ENCODE measurements around the gene MTCH1. TPM values are rescaled to one million over a fixed set of nuclear protein-coding genes. Genes with fewer than 3 reads are reported as not detected.

Gene MTCH1
- total RNA-seq, 2 donors from 2014 or later, result 129 to 139 TPM

- ATAC-seq (no peak), DNase-seq (ENCODE audit: low spot score in 2 of 2) (no peak)
- no peaks in the 10 kb centered on the region for H3K9me3 Mint-ChIP-seq
- H3K36me3 Mint-ChIP-seq, result peaks cover 0 to 6% of the 10 kb centered on the region in 2 donors
- peak overlapping the region in 1 of 2 donors; percentile 10 for H3K27ac Mint-ChIP-seq
Observed at GRCh38 chr6:36930483-36930882, 55.5 kb downstream of the MTCH1 start.

GRCh38 chr6:36929607-36930006, 56.4 kb downstream of the MTCH1 start:
- ATAC-seq, result no peak
- Mint-ChIP-seq H3K27ac (peak overlapping the region in 1 of 2 donors; percentile 30), H3K36me3 (peaks cover 0 to 6% of the 10 kb centered on the region in 2 donors), H3K9me3 (no peaks in the 10 kb centered on the region)
- no peak for DNase-seq (ENCODE audit: low spot score in 2 of 2)

- no peak for ATAC-seq
- peak overlapping the region in 1 of 2 donors; percentile 31 for H3K27ac Mint-ChIP-seq
- peaks cover 0 to 6% of the 10 kb centered on the region in 2 donors for H3K36me3 Mint-ChIP-seq
- DNase-seq (ENCODE audit: low spot score in 2 of 2), result no peak
- H3K9me3 Mint-ChIP-seq, result no peaks in the 10 kb centered on the region
Observed at GRCh38 chr6:36929152-36929551, 56.8 kb downstream of the MTCH1 start.

- DNase-seq (ENCODE audit: low spot score in 2 of 2), result no peak
- no peak for ATAC-seq
Observed at GRCh38 chr6:36928547-36928918, 57.5 kb downstream of the MTCH1 start.

GRCh38 chr6:36927691-36928546, 58.1 kb downstream of the MTCH1 start:
- DNase-seq (ENCODE audit: low spot score in 2 of 2), result no peak
- Mint-ChIP-seq H3K27ac (peak overlapping the region in 1 of 2 donors; percentile 31), H3K36me3 (peaks cover 0 to 6% of the 10 kb centered on the region in 2 donors), H3K9me3 (no peaks in the 10 kb centered on the region)
- ATAC-seq, result no peak

More at GRCh38 chr6:36928547-36928918, 57.5 kb downstream of the MTCH1 start:
- Mint-ChIP-seq H3K36me3 (peaks cover 0 to 6% of the 10 kb centered on the region in 2 donors), H3K9me3 (no peaks in the 10 kb centered on the region), H3K27ac (peak overlapping the region in 1 of 2 donors; percentile 31)

GRCh38 chr6:36926708-36927513, 59.1 kb downstream of the MTCH1 start:
- Mint-ChIP-seq H3K27ac (peak overlapping the region in 1 of 2 donors; percentile 53), H3K9me3 (no peaks in the 10 kb centered on the region), H3K36me3 (peaks cover 0 to 6% of the 10 kb centered on the region in 2 donors)
- ATAC-seq (peak in 1 of 2 donors; percentile 85), DNase-seq (ENCODE audit: low spot score in 2 of 2) (no peak)

GRCh38 chr6:36925809-36926208, 60.2 kb downstream of the MTCH1 start:
- peak; percentile 62 to 67 for ATAC-seq
- Mint-ChIP-seq H3K9me3 (no peaks in the 10 kb centered on the region), H3K27ac (peak overlapping the region in 1 of 2 donors; percentile 75), H3K36me3 (peaks cover 0 to 11% of the 10 kb centered on the region in 2 donors)
- DNase-seq (ENCODE audit: low spot score in 2 of 2), result no peak

- peaks cover 0 to 13% of the 10 kb centered on the region in 2 donors for H3K36me3 Mint-ChIP-seq
- DNase-seq (ENCODE audit: low spot score in 2 of 2), result no peak
- H3K9me3 Mint-ChIP-seq, result no peaks in the 10 kb centered on the region
- peak overlapping the region in 1 of 2 donors; percentile 72 for H3K27ac Mint-ChIP-seq
- no peak for ATAC-seq
Observed at GRCh38 chr6:36924778-36925374, 61.1 kb downstream of the MTCH1 start.

- H3K27ac Mint-ChIP-seq, result peak overlapping the region in 1 of 2 donors; percentile 50
- ATAC-seq, result peak in 1 of 2 donors; percentile 43
- H3K36me3 Mint-ChIP-seq, result peaks cover 0 to 13% of the 10 kb centered on the region in 2 donors
- H3K9me3 Mint-ChIP-seq, result no peaks in the 10 kb centered on the region
- no peak for DNase-seq (ENCODE audit: low spot score in 2 of 2)
Observed at GRCh38 chr6:36924131-36924530, 61.9 kb downstream of the MTCH1 start.

GRCh38 chr6:36920546-36920945, 65.5 kb downstream of the MTCH1 start:
- peaks cover 8 to 14% of the 10 kb centered on the region in 2 donors for H3K36me3 Mint-ChIP-seq
- H3K9me3 Mint-ChIP-seq, result no peaks in the 10 kb centered on the region
- DNase-seq (ENCODE audit: low spot score in 2 of 2), result no peak
- ATAC-seq, result no peak
- H3K27ac Mint-ChIP-seq, result no peak overlapping the region

GRCh38 chr6:36920049-36920448, 65.9 kb downstream of the MTCH1 start:
- Mint-ChIP-seq H3K9me3 (no peaks in the 10 kb centered on the region), H3K36me3 (peaks cover 9 to 14% of the 10 kb centered on the region in 2 donors), H3K27ac (no peak overlapping the region)
- no peak for ATAC-seq
- no peak for DNase-seq (ENCODE audit: low spot score in 2 of 2)

Other genes starting within 250 kb of the MTCH1 start
- 1 to 10 TPM in 1 of 2 donors, under 1 TPM in 1; 0.25 to 3.0 TPM for gene CPNE5, start 146.8 kb downstream of the MTCH1 start, total RNA-seq
- gene PPIL1, start 111.4 kb downstream of the MTCH1 start, total RNA-seq, result 10 to 100 TPM; 23.4 to 44.3 TPM
- gene C6orf89, start 100.2 kb downstream of the MTCH1 start, total RNA-seq, result 10 to 100 TPM; 31.6 to 31.9 TPM
- gene PI16, start 31.5 kb downstream of the MTCH1 start, total RNA-seq, result 1 to 10 TPM in 1 of 2 donors, under 1 TPM in 1; 0.30 to 1.7 TPM
- 1 to 10 TPM; 1.3 to 2.4 TPM for gene FGD2, start 19.5 kb upstream of the MTCH1 start, total RNA-seq
- 100 to 1,000 TPM; 280 to 408 TPM for gene PIM1, start 184.0 kb upstream of the MTCH1 start, total RNA-seq